Gastroesophageal sphincter (tissue), 3 donors: ENCODE data around the gene ARHGEF19.

Experiments
- CTCF ChIP-seq, 4 experiments: fragments of 200-600 bp in 2 of 4; fragments of 450-650 bp in 2 of 4; sonication (generic) in 1 of 4; IDR thresholded peaks; one replicate each; pipeline ENCODE4 v1.5.1; 2017 to 2019; ENCODE audit warnings: antibody characterized with exemption in 4 of 4, mild to moderate bottlenecking in 2 of 4, moderate library complexity in 2 of 4
- EP300 ChIP-seq: sonication (generic); formaldehyde crosslinking; IDR thresholded peaks from one replicate; pipeline ENCODE4 v1.6.1; 2017; ENCODE audit warnings: antibody characterized with exemption, mild to moderate bottlenecking
- POLR2AphosphoS5 ChIP-seq: sonication (generic); formaldehyde crosslinking; IDR thresholded peaks from one replicate; pipeline ENCODE4 v1.6.1; 2017; ENCODE audit warnings: antibody characterized with exemption

GRCh38 chr1:16251381-16251780 lies 38.9 kb upstream of the ARHGEF19 start:
- no peak for TF ChIP-seq EP300
- no peak for TF ChIP-seq POLR2AphosphoS5
- no peak for TF ChIP-seq CTCF (IDR thresholded peaks at IDR 0.05)
